H1 (cell line): Measurements from ENCODE around the gene ARPC3. TPM values are rescaled to one million over a fixed set of nuclear protein-coding genes. Genes with fewer than 3 reads are reported as not detected.
A peak's percentile ranks its signal among the peaks of the same experiment; 100 is the strongest.

Experiments used
- BACH1 ChIP-seq: IDR thresholded peaks from 2 replicates; pipeline ENCODE4 v1.6.1; 2012; ENCODE audit warnings: low read length, improper control_type of control experiment
- BRCA1 ChIP-seq: IDR thresholded peaks from 2 replicates; pipeline ENCODE4 v1.6.1; 2012; ENCODE audit warnings: low read depth, low read length, improper control_type of control experiment
- CHD7 ChIP-seq: fragments of 300-600 bp; sonication (generic); IDR thresholded peaks from 2 replicates; pipeline ENCODE4 v1.7.1; 2012; ENCODE audit warnings: low read length, moderate library complexity, mild to moderate bottlenecking, inconsistent platforms; ENCODE audit not compliant: insufficient replicate concordance
- HDAC2 ChIP-seq, 2 experiments: fragments of 300-600 bp in 1 of 2; sonication (generic) in 1 of 2; IDR thresholded peaks; 2 replicates each; pipeline ENCODE4 v1.6.1; 2011 to 2012; ENCODE audit warnings: low read depth in 2 of 2, low read length in 2 of 2, mild to moderate bottlenecking in 2 of 2, moderate library complexity in 2 of 2, borderline replicate concordance in 1 of 2, inconsistent platforms in 1 of 2
- MAX ChIP-seq: IDR thresholded peaks from 2 replicates; pipeline ENCODE4 v1.6.1; 2012; ENCODE audit warnings: inconsistent platforms
- POLR2AphosphoS5 ChIP-seq: IDR thresholded peaks from 2 replicates; pipeline ENCODE4 v1.6.1; 2011; ENCODE audit warnings: low read depth, low read length
- RBBP5 ChIP-seq: IDR thresholded peaks from 2 replicates; pipeline ENCODE4 v1.7.1; 2012; ENCODE audit warnings: low read depth, mild to moderate bottlenecking, inconsistent platforms, low read length, moderate library complexity, borderline replicate concordance
- SIRT6 ChIP-seq: IDR thresholded peaks from one replicate; pipeline ENCODE4 v1.7.1; 2012; ENCODE audit warnings: low read length, inconsistent platforms
- SP1 ChIP-seq: IDR thresholded peaks from 2 replicates; pipeline ENCODE4 v1.6.1; 2011; ENCODE audit warnings: low read depth, low read length
- TEAD4 ChIP-seq: IDR thresholded peaks from 2 replicates; pipeline ENCODE4 v1.6.1; 2012; ENCODE audit warnings: low read depth, low read length, inconsistent platforms, mixed read lengths
- polyA plus RNA-seq, 7 experiments: library from polyadenylated mRNA; depleted of rRNA in 3 of 7; stranded (reverse) in 5 of 7; unstranded in 2 of 7; fragments of >200 nt in 5 of 7; fragments of 200-250 nt in 2 of 7; gene quantifications; 1 replicate in 5 of 7; 2 replicates in 1 of 7; 4 replicates in 1 of 7; pipeline versions ENCODE4 v1.2.1 to v1.2.3, GENCODE V29; 2011 to 2013; ENCODE audit warnings: missing spikeins in 2 of 7, mixed read lengths in 2 of 7
- total RNA-seq: library from RNA; stranded (reverse); fragmentation: NEBNext Ultra II Directional; extraction: Animal tissue kit (Norgen Biotek cat#: 25700); gene quantifications from 2 replicates; pipeline ENCODE4 v1.2.1, GENCODE V29; 2021

Gene ARPC3
- total and polyA plus RNA-seq, 2 of the 8 experiments (the other 6 are each of a cell fraction or from before 2014, with no cell fraction given): 36.7 to 160 TPM

- TF ChIP-seq BRCA1 (peak; percentile 59), MAX (peak; percentile 91), SIRT6 (no peak), BACH1 (peak; percentile 10; the same call in 1 of the 2 replicates), TEAD4 (peak; percentile 78; the same call in 1 of the 2 replicates), CHD7 (no peak), POLR2AphosphoS5 (peak; percentile 91), SP1 (peak; percentile 31), HDAC2 (IDR thresholded peaks at IDR 0.05; ENCODE audit: borderline replicate concordance in 1 of 2, low read depth in 2 of 2, low read length in 2 of 2) (0 out of 4 replicates have a peak, but pooled peaks of 1 of the 2 experiments have one; percentile 53), RBBP5 (peak; percentile 98)
Observed at GRCh38 chr12:110468214-110469048, 18.3 kb upstream of the ARPC3 start, which contains the start of the genes FAM216A and GPN3 (continued).
